GM12878 (cell line): ENCODE data around the gene UBE2M. TPM values are rescaled to one million over a fixed set of nuclear protein-coding genes. Genes with fewer than 3 reads are reported as not detected.
A peak's percentile ranks its signal among the peaks of the same experiment; 100 is the strongest.

Experiments used
- ATAC-seq: fragments of 200-7000 bp; cut with Tn5 transposase; 3 replicates; pipeline ENCODE4 v1.9.1; 2020; ENCODE audit warnings: mild to moderate bottlenecking, moderate library complexity
- BruUV-seq: library from RNA; stranded (reverse); fragments of 400-500 nt; replicated peaks from 2 replicates; lab custom pipeline; 2021; lab: Mats Ljungman, UMichigan
- CTCF ChIA-PET: fragments of 300-600 bp; sonication (Branson Sonifier 250); formaldehyde crosslinking; extraction: SDS; loops from one replicate; lab custom pipeline; 2021; ENCODE audit warnings: inconsistent platforms; lab: Yijun Ruan, JAX
- POLR2A ChIA-PET: fragments of 350-600 bp; formaldehyde crosslinking; extraction: SDS; loops from one replicate; lab custom pipeline; 2021; ENCODE audit warnings: inconsistent platforms; lab: Charles Lee
- RAD21 ChIA-PET: fragments of 300-600 bp; sonication (Branson Sonifier 250); formaldehyde crosslinking; loops from one replicate; lab custom pipeline; 2023; ENCODE audit warnings: antibody characterized with exemption; ENCODE audit not compliant: unreplicated experiment; lab: Charles Lee
- SMC1A ChIA-PET: fragments of 300-600 bp; sonication (Branson Sonifier 250); formaldehyde crosslinking; loops from one replicate; lab custom pipeline; 2023; ENCODE audit not compliant: unreplicated experiment, uncharacterized antibody; lab: Charles Lee
- DNase-seq: peaks from one replicate; pipeline ENCODE4 v3.0.0-alpha.2; 2011; ENCODE audit warnings: low read depth, low spot score
- FAIRE-seq: peaks from 3 replicates; lab custom pipeline; 2011; peaks lifted over from hg19 to GRCh38; lab: Jason Lieb, UNC
- H2AFZ ChIP-seq: 2 replicates; pipeline ENCODE4 v1.6.0; 2011; ENCODE audit warnings: low read depth, low read length, control low read depth; ENCODE audit not compliant: control insufficient read depth
- H3K27ac ChIP-seq: 2 replicates; pipeline ENCODE4 v1.5.1; 2011; ENCODE audit warnings: control low read depth; ENCODE audit not compliant: control insufficient read depth, insufficient read depth
- H3K27me3 ChIP-seq, 2 experiments: replicated peaks in 1 of 2; 2 replicates each; pipeline versions ENCODE4 v1.6.0 to v1.6.1; 2011; ENCODE audit warnings: low read length in 1 of 2; ENCODE audit not compliant: control insufficient read depth in 2 of 2, insufficient read depth in 2 of 2
- H3K36me3 ChIP-seq, 2 experiments: 2 replicates each; pipeline ENCODE4 v1.5.1; 2011; ENCODE audit warnings: low read length in 1 of 2; ENCODE audit not compliant: control insufficient read depth in 2 of 2, insufficient read depth in 2 of 2
- H3K4me1 ChIP-seq: 2 replicates; pipeline ENCODE4 v1.6.1; 2011; ENCODE audit warnings: mild to moderate bottlenecking, low read length, moderate library complexity, mixed read lengths; ENCODE audit not compliant: control insufficient read depth, insufficient read depth
- H3K4me2 ChIP-seq: 2 replicates; pipeline ENCODE4 v1.6.0; 2011; ENCODE audit warnings: control low read depth; ENCODE audit not compliant: control insufficient read depth, insufficient read depth
- H3K4me3 ChIP-seq: fragments of 200-600 bp; sonication (generic); 2 replicates; pipeline ENCODE4 v1.5.1; 2016
- H3K79me2 ChIP-seq: 2 replicates; pipeline ENCODE4 v1.6.0; 2011; ENCODE audit warnings: low read length; ENCODE audit not compliant: control insufficient read depth, insufficient read depth
- H3K9ac ChIP-seq: 2 replicates; pipeline ENCODE4 v1.8.0; 2011; ENCODE audit warnings: low read length, control low read depth, mixed read lengths; ENCODE audit not compliant: control insufficient read depth, insufficient read depth
- H3K9me3 ChIP-seq: replicated peaks from 3 replicates; pipeline ENCODE4 v1.5.1; 2011; ENCODE audit warnings: mild to moderate bottlenecking, low read length; ENCODE audit not compliant: control insufficient read depth, insufficient read depth
- H4K20me1 ChIP-seq: 2 replicates; pipeline ENCODE4 v1.6.0; 2011; ENCODE audit not compliant: control insufficient read depth, insufficient read depth
- ASH2L ChIP-seq: fragments of 300-600, 200-600 bp; sonication (generic); IDR thresholded peaks from 2 replicates; pipeline ENCODE4 v1.6.1; 2017; ENCODE audit warnings: low read depth, mild to moderate bottlenecking, borderline replicate concordance
- BHLHE40 ChIP-seq, 2 experiments: fragments of 450-650 bp in 1 of 2; IDR thresholded peaks; 2 replicates each; pipeline ENCODE4 v1.6.1; 2011 to 2017; ENCODE audit warnings: low read depth in 2 of 2, borderline replicate concordance in 1 of 2, improper control_type of control experiment in 1 of 2, low read length in 1 of 2, mild to moderate bottlenecking in 1 of 2
- CREM ChIP-seq: IDR thresholded peaks from 2 replicates; pipeline ENCODE4 v1.6.1; 2014; ENCODE audit warnings: antibody characterized with exemption, low read depth
- ELK1 ChIP-seq: IDR thresholded peaks from 2 replicates; pipeline ENCODE4 v1.6.1; 2012; ENCODE audit warnings: low read depth, low read length, improper control_type of control experiment
- HCFC1 ChIP-seq: fragments of 150-350 bp; IDR thresholded peaks from 2 replicates; pipeline ENCODE4 v1.6.1; 2014; ENCODE audit warnings: low read length
- HSF1 ChIP-seq: fragments of 150-350 bp; IDR thresholded peaks from 2 replicates; pipeline ENCODE4 v1.6.1; 2014; ENCODE audit warnings: mild to moderate bottlenecking, low read depth, low read length
- LARP7 ChIP-seq: fragments of 450-650 bp; IDR thresholded peaks from 2 replicates; pipeline ENCODE4 v1.6.1; 2017; ENCODE audit warnings: mild to moderate bottlenecking
- NBN ChIP-seq: fragments of 450-650 bp; IDR thresholded peaks from 2 replicates; pipeline ENCODE4 v1.6.1; 2016
- NFIC ChIP-seq: IDR thresholded peaks from 2 replicates; pipeline ENCODE4 v1.6.1; 2012; ENCODE audit warnings: low read depth, mild to moderate bottlenecking, inconsistent platforms, low read length, moderate library complexity
- NR2C1 ChIP-seq: fragments of 450-650 bp; IDR thresholded peaks from 2 replicates; pipeline ENCODE4 v1.6.1; 2017; ENCODE audit warnings: antibody characterized with exemption, mild to moderate bottlenecking, moderate library complexity
- NR2C2 ChIP-seq: IDR thresholded peaks from 2 replicates; pipeline ENCODE4 v1.6.1; 2011; ENCODE audit warnings: borderline replicate concordance, low read depth; ENCODE audit not compliant: control insufficient read depth, insufficient read length
- NRF1 ChIP-seq: conservative IDR thresholded peaks from 2 replicates; pipeline ENCODE4 v1.6.1; 2011; ENCODE audit warnings: mild to moderate bottlenecking, low read depth, low read length, improper control_type of control experiment
- POLR2A ChIP-seq: IDR thresholded peaks from 2 replicates; pipeline ENCODE4 v1.6.1; 2011; ENCODE audit warnings: low read depth, mild to moderate bottlenecking, low read length
- RFX5 ChIP-seq: IDR thresholded peaks from 2 replicates; pipeline ENCODE4 v1.6.1; 2011; ENCODE audit warnings: low read depth, low read length, improper control_type of control experiment
- SMC3 ChIP-seq: IDR thresholded peaks from 2 replicates; pipeline ENCODE4 v1.6.1; 2011; ENCODE audit warnings: low read length, improper control_type of control experiment, borderline replicate concordance
- SP1 ChIP-seq: IDR thresholded peaks from one replicate; pipeline ENCODE4 v1.6.1; 2011; ENCODE audit warnings: low read depth, low read length
- SREBF1 ChIP-seq: IDR thresholded peaks from 2 replicates; pipeline ENCODE4 v1.6.1; 2012; ENCODE audit warnings: mild to moderate bottlenecking, low read length
- TAF1 ChIP-seq: IDR thresholded peaks from 2 replicates; pipeline ENCODE4 v1.6.1; 2011; ENCODE audit warnings: mild to moderate bottlenecking, low read depth, low read length, borderline replicate concordance
- TARDBP ChIP-seq: IDR thresholded peaks from 2 replicates; pipeline ENCODE4 v1.6.1; 2016; ENCODE audit warnings: borderline replicate concordance
- TBL1XR1 ChIP-seq: IDR thresholded peaks from 2 replicates; pipeline ENCODE4 v1.6.1; 2012; ENCODE audit warnings: low read depth, low read length, improper control_type of control experiment
- ZBED1 ChIP-seq: IDR thresholded peaks from 2 replicates; pipeline ENCODE4 v1.6.1; 2016; ENCODE audit warnings: borderline replicate concordance
- ZNF384 ChIP-seq: IDR thresholded peaks from 2 replicates; pipeline ENCODE4 v1.6.1; 2012; ENCODE audit warnings: low read depth, mild to moderate bottlenecking, low read length, improper control_type of control experiment, borderline replicate concordance
- ZZZ3 ChIP-seq: IDR thresholded peaks from 2 replicates; pipeline ENCODE4 v1.6.1; 2011; ENCODE audit warnings: low read depth; ENCODE audit not compliant: control insufficient read depth, insufficient read length
- WGBS: methylation state at CpG from one replicate; pipeline ENCODE4 v1.1.6; 2016; ENCODE audit warnings: low lambda C conversion rate; ENCODE audit not compliant: insufficient replicate concordance, insufficient coverage; ENCODE audit errors: missing lambda C conversion rate; 5-methylcytosine and 5-hydroxymethylcytosine counted together
- in situ Hi-C: fragments of 300-500 bp; cut with MboI; formaldehyde crosslinking; loops from 9 replicates; pipeline ENCODE4 v1.14.3; 2018; ENCODE audit warnings: mixed read lengths
- intact Hi-C: fragments of 100-400 bp; cut with micrococcal nuclease; formaldehyde crosslinking; loops from one replicate; pipeline ENCODE4 v1.14.2; 2022; ENCODE audit not compliant: unreplicated experiment
- polyA plus RNA-seq, 11 experiments: library from polyadenylated mRNA; depleted of rRNA in 4 of 11; unstranded in 6 of 11; stranded (reverse) in 5 of 11; fragments of >200 nt; fragmentation: Nextera tagmentation in 4 of 11; fragmentation: Illumina TruSeq in 1 of 11; extraction: Ambion mirVana in 4 of 11; extraction: Trizol in 1 of 11; gene quantifications; 1 replicate in 1 of 11; 2 replicates in 10 of 11; pipeline versions ENCODE4 v1.2.1 to v1.2.3, GENCODE V29; 2011 to 2016; ENCODE audit warnings: inconsistent platforms in 2 of 11, missing spikeins in 2 of 11, low read depth in 1 of 11
- total RNA-seq, 4 experiments: library from RNA; depleted of rRNA in 3 of 4; stranded (reverse); fragments of >200 nt in 3 of 4; fragmentation: Illumina TruSeq in 1 of 4; extraction: Trizol in 1 of 4; gene quantifications; 2 replicates each; pipeline versions ENCODE4 v1.2.1 to v1.2.3, GENCODE V29; 2013 to 2021

The UBE2M gene
- total and polyA plus RNA-seq, 10 of the 15 experiments (the other 5 are each of a cell fraction or from before 2014, with no cell fraction given), result 1.4 to 105 (median 73.9) TPM

DNA sequence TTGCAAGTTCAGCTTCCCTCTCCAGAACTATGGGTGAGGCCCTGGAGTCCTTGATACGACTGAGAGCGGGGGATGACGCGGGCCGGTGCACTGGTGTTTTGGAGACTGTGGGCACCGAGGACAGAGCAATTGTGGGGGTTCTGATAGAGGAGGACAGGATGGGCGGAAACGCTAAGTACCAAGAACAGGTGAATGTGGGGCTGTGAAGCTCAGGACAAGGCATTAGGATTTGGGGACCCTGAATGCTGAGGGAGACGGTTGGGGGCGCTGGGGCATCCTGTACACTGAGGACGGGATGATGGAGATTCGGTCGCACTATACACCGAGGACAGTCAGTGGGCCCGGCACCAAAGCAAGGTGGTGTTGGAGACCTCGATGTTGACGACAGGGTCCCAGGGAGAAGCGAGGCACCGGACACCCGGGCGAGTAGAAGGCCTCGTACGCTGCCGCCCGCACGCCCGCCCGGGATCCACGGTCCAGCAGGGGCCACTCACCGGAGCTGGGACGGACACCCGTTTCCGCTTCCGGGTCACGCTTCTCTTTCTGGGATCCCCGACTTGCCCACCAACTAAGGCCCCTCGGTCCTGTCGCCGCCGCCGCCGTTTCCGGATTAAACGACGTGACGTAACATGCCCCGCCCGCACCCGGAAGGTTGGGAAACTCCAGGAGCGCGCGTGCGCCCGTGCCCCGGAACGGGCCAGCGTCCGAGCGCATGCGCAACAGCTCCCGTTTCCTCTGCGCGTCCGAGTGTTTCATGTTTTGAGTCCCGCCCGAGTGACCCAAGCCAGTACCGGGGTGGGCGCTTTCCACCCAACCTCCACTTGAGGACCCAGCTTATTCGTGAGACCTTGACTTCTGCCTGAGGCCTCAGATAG is 3.7 kb downstream of the UBE2M start, which contains the start of gene CHMP2A:
Gene CHMP2A (minus strand): TSS at position 612 of the 875 bp plus-strand sequence. CDS start 893 bp downstream, outside the sequence.
- H3K4me1 ChIP-seq, result peaks cover 28% of the 10 kb centered on the region
- WGBS, result 1% methylated on average over 69 of the region's 69 CpGs
- H3K9ac ChIP-seq, result peak within 1 kb of the TSS; percentile 82
- DNase-seq, result peak; percentile 85
- peak; percentile 58 for ATAC-seq
- H3K36me3 ChIP-seq, result peaks cover 8 to 28% of the 10 kb centered on the region in 2 experiments; a peak in 3 of 4 replicates
- peak within 1 kb of the TSS; percentile 94 for H3K4me3 ChIP-seq
- ChIA-PET CTCF (interaction anchor here (0.7 to 3.9 kb wide), 7 partner anchors 13 to 41 kb away, joined by 3 to 37 read pairs (median 4); partner anchors contain the start of gene ZBTB45), SMC1A (interaction anchor here (1.0 to 2.9 kb wide), 6 partner anchors 10 to 192 kb away, joined by 3 to 21 read pairs (median 10); partner anchors contain the start of genes TRIM28, ZBTB45 and ZNF497), RAD21 (interaction anchor here (0.6 to 1.9 kb wide), 8 partner anchors 9 to 36 kb away, joined by 3 to 13 read pairs (median 3); partner anchors contain the start of genes TRIM28 and ZBTB45), POLR2A (interaction anchor here (0.9 to 3.1 kb wide), 12 partner anchors 10 to 174 kb away, joined by 3 to 41 read pairs (median 6); partner anchors contain the start of genes MZF1, TRIM28, ZBTB45 and ZNF837)
- H3K4me2 ChIP-seq, result peak within 1 kb of the TSS; percentile 98
- intact Hi-C loops, result loop anchor here (1.0 kb wide), 1 partner anchor 10 kb away; the partner anchor contains the start of gene TRIM28
- H2AFZ ChIP-seq, result peak within 1 kb of the TSS; percentile 86
- H3K27me3 ChIP-seq, result no peaks in the 10 kb centered on the region
- no peaks in the 10 kb centered on the region; the same call in 1 of the 2 replicates for H4K20me1 ChIP-seq
- no peaks in the 10 kb centered on the region for H3K9me3 ChIP-seq
- H3K27ac ChIP-seq, result peak within 1 kb of the TSS; percentile 93
- BruUV-seq, result no TSS peak
- in situ Hi-C loops, result no loop called here
- FAIRE-seq, result peak; percentile 98
- peaks cover 43% of the 10 kb centered on the region for H3K79me2 ChIP-seq
- TF ChIP-seq ELK1 (peak; percentile 78; the same call in 1 of the 2 replicates), ZZZ3 (no peak), NRF1 (peak; percentile 99), SREBF1 (no peak), NBN (peak; percentile 85), HCFC1 (peak; percentile 72), RFX5 (no peak), NR2C1 (peak; percentile 98), TARDBP (peak; percentile 88), SMC3 (no peak; the same call in 1 of the 2 replicates), ASH2L (0 out of 2 replicates have a peak, but pooled peaks have one; percentile 59), CREM (peak; percentile 93), TAF1 (peak; percentile 34; the same call in 1 of the 2 replicates), ZBED1 (peak; percentile 84), NR2C2 (peak; percentile 84), ZNF384 (no peak), LARP7 (peak; percentile 87), SP1 (no peak), NFIC (no peak), HSF1 (no peak), BHLHE40 (IDR thresholded peaks at IDR 0.05; ENCODE audit: borderline replicate concordance in 1 of 2, low read depth in 2 of 2, low read length in 1 of 2) (peak; percentile 79 to 94; a peak in 3 of 4 replicates), POLR2A (peak; percentile 89), TBL1XR1 (peak; percentile 45; the same call in 1 of the 2 replicates)
